Measurements from ENCODE around the gene GNA12.

DNA sequence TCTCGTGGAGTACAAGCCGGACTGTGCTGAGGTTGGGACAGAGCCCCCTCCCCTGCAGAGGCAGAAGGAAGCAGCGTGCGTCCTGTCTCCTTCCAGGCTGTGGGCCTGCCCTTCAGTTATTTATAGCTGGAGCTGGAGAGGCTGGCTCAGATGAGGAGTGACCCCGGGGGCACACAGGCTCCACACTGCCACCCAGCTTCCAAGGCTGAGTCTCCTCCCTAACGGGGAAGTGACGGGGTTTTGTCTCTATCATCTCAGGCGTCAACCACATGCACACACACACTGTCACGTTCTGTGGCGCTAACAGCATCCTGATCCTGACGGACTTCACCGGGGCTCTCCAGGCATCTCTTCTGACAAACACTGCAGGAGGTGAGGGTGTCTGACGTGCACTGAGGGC, 130.7 kb downstream of the GNA12 start:
- TF ChIP-seq, protein P1, sequence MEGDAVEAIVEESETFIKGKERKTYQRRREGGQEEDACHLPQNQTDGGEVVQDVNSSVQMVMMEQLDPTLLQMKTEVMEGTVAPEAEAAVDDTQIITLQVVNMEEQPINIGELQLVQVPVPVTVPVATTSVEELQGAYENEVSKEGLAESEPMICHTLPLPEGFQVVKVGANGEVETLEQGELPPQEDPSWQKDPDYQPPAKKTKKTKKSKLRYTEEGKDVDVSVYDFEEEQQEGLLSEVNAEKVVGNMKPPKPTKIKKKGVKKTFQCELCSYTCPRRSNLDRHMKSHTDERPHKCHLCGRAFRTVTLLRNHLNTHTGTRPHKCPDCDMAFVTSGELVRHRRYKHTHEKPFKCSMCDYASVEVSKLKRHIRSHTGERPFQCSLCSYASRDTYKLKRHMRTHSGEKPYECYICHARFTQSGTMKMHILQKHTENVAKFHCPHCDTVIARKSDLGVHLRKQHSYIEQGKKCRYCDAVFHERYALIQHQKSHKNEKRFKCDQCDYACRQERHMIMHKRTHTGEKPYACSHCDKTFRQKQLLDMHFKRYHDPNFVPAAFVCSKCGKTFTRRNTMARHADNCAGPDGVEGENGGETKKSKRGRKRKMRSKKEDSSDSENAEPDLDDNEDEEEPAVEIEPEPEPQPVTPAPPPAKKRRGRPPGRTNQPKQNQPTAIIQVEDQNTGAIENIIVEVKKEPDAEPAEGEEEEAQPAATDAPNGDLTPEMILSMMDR (optimal IDR thresholded peaks at IDR 0.05 in 1 of 3, IDR thresholded peaks at IDR 0.05 in 1 of 3, conservative IDR thresholded peaks at IDR 0.05 in 1 of 3; ENCODE audit: extremely low read depth in 1 of 3, insufficient read depth in 2 of 3, low read length in 3 of 3): no peak
- no peak for TF ChIP-seq EZH2 (IDR thresholded peaks at IDR 0.05; ENCODE audit: low read length)

Data from keratinocyte (primary cell).